Colonic mucosa (tissue), 4 donors: ENCODE measurements around the gene SUGT1. TPM values are rescaled to one million over a fixed set of nuclear protein-coding genes. Genes with fewer than 3 reads are reported as not detected.
"Not testable (repeated sequence)": the region's sequence is repeated elsewhere in the genome, so short reads cannot be mapped to it uniquely, and the experiment has no call there.

ENCODE experiments used
- DNase-seq: peaks from one replicate; pipeline ENCODE4 v3.0.0-alpha.2; 2020
- H3K27ac ChIP-seq: fragments of 200-600 bp; one replicate; pipeline ENCODE4 v1.8.0; 2021
- H3K27me3 ChIP-seq: fragments of 200-600 bp; one replicate; pipeline ENCODE4 v1.8.0; 2021
- H3K36me3 ChIP-seq: fragments of 200-600 bp; one replicate; pipeline ENCODE4 v1.8.0; 2021
- H3K4me1 ChIP-seq: fragments of 200-600 bp; one replicate; pipeline ENCODE4 v1.8.0; 2021; ENCODE audit warnings: mild to moderate bottlenecking
- H3K4me3 ChIP-seq: fragments of 200-600 bp; one replicate; pipeline ENCODE4 v1.8.0; 2021
- H3K9ac ChIP-seq, 2 donors: one replicate each; pipeline ENCODE4 v1.7.0; 2013; ENCODE audit warnings: control low read depth in 2 of 2, low read depth in 2 of 2, low read length in 2 of 2
- H3K9me3 ChIP-seq: fragments of 200-600 bp; one replicate; pipeline ENCODE4 v1.8.0; 2021
- CTCF ChIP-seq: fragments of 200-600 bp; IDR thresholded peaks from one replicate; pipeline ENCODE4 v1.8.0; 2022; ENCODE audit warnings: antibody characterized with exemption, mild to moderate bottlenecking
- intact Hi-C: fragments of 100-400 bp; cut with DNase I; formaldehyde crosslinking; loops from one replicate; pipeline ENCODE4 v1.14.1; 2022
- total RNA-seq, 2 donors: library from RNA; stranded (reverse); fragmentation: NEBNext Ultra II Directional in 1 of 2; extraction: Animal tissue kit (Norgen Biotek cat#: 25700) in 1 of 2; gene quantifications; one replicate each; pipeline ENCODE4 v1.2.1, GENCODE V29; 2021
- donor health status: healthy.
- donor health status: DM: no; HTN: no; CAD: no.
- donor health status: DM: no; HTN: no; CAD: no.

The SUGT1 gene
- total RNA-seq, 2 donors from 2014 or later = 45.5 to 60.5 TPM

GRCh38 chr13:52615134-52615801, 37.4 kb upstream of the SUGT1 start:
- DNase-seq = no peak
- Histone ChIP-seq H3K4me1 (no peaks in the 10 kb centered on the region), H3K9ac (no peak overlapping the region), H3K27me3 (no peaks in the 10 kb centered on the region), H3K36me3 (no peaks in the 10 kb centered on the region), H3K27ac (no peak overlapping the region), H3K9me3 (no peaks in the 10 kb centered on the region), H3K4me3 (no peak overlapping the region)
- no peak for TF ChIP-seq CTCF
- intact Hi-C loops = loop anchor here (10.0 kb wide), 1 partner anchor 230 kb away; the partner anchor contains the start of gene PCDH8

GRCh38 chr13:52615812-52616211, 36.8 kb upstream of the SUGT1 start:
- no peak overlapping the region for H3K9ac ChIP-seq
- H3K36me3 ChIP-seq = no peaks in the 10 kb centered on the region
- no peak for DNase-seq
- TF ChIP-seq CTCF = no peak
- intact Hi-C loops = loop anchor here (10.0 kb wide), 1 partner anchor 229 kb away; the partner anchor contains the start of gene PCDH8
- no peaks in the 10 kb centered on the region for H3K9me3 ChIP-seq
- H3K4me3 ChIP-seq = no peak overlapping the region
- no peaks in the 10 kb centered on the region for H3K27me3 ChIP-seq
- H3K27ac ChIP-seq = no peak overlapping the region
- H3K4me1 ChIP-seq = no peaks in the 10 kb centered on the region

GRCh38 chr13:52617070-52618060, 35.3 kb upstream of the SUGT1 start:
- intact Hi-C loops = loop anchor here (10.0 kb wide), 1 partner anchor 227 kb away; the partner anchor contains the start of gene PCDH8
- Histone ChIP-seq H3K36me3 (no peaks in the 10 kb centered on the region), H3K4me3 (peak overlapping the region; percentile 71), H3K27ac (peak overlapping the region; percentile 62), H3K27me3 (no peaks in the 10 kb centered on the region), H3K9ac (peak overlapping the region; percentile 65 to 84), H3K9me3 (no peaks in the 10 kb centered on the region), H3K4me1 (no peaks in the 10 kb centered on the region)
- TF ChIP-seq CTCF = no peak
- peak; percentile 78 for DNase-seq

GRCh38 chr13:52631083-52631690, 21.4 kb upstream of the SUGT1 start:
- H3K4me1 ChIP-seq, H3K9ac ChIP-seq, H3K9me3 ChIP-seq, H3K36me3 ChIP-seq, H3K4me3 ChIP-seq, intact Hi-C loops, H3K27me3 ChIP-seq, DNase-seq: not testable (repeated sequence)
- H3K27ac ChIP-seq = peak overlapping the region; percentile 11

- Histone ChIP-seq H3K9me3 (no peaks in the 10 kb centered on the region), H3K4me3 (no peak overlapping the region), H3K9ac (no peak overlapping the region), H3K4me1 (no peaks in the 10 kb centered on the region), H3K36me3 (no peaks in the 10 kb centered on the region), H3K27me3 (no peaks in the 10 kb centered on the region), H3K27ac (no peak overlapping the region)
- TF ChIP-seq CTCF = no peak
- intact Hi-C loops = no loop called here
- no peak for DNase-seq
These were observed 13.8 kb upstream of the SUGT1 start for GRCh38 chr13:52638666-52639328.
